HepG2 (cell line): ENCODE results near the gene KCNJ6. TPM values are rescaled to one million over a fixed set of nuclear protein-coding genes. Genes with fewer than 3 reads are reported as not detected.

Source experiments
- ATAC-seq: fragments of 200-7000 bp; cut with Tn5 transposase; 3 replicates; pipeline ENCODE4 v1.9.1; 2020; ENCODE audit warnings: mild to moderate bottlenecking, moderate library complexity
- BruUV-seq: library from RNA; stranded (reverse); fragments of 400-500 nt; replicated peaks from 2 replicates; lab custom pipeline; 2021; lab: Mats Ljungman, UMichigan
- CTCF ChIA-PET: fragments of 300-600 bp; formaldehyde crosslinking; extraction: SDS; loops from one replicate; lab custom pipeline; 2021; ENCODE audit warnings: low total read pairs, inconsistent platforms, low intra/inter-chr PET ratio; lab: Yijun Ruan, JAX
- POLR2A ChIA-PET: fragments of 350-600 bp; sonication (Branson Sonifier 250); formaldehyde crosslinking; loops from one replicate; lab custom pipeline; 2020; ENCODE audit warnings: antibody characterized with exemption, inconsistent platforms; lab: Yijun Ruan, JAX
- DNase-seq: peaks from one replicate; pipeline ENCODE4 v3.0.0-alpha.2; 2015; ENCODE audit warnings: low spot score
- FAIRE-seq: peaks from 3 replicates; lab custom pipeline; 2011; peaks lifted over from hg19 to GRCh38; lab: Jason Lieb, UNC
- H2AFZ ChIP-seq: one replicate; pipeline ENCODE4 v1.6.1; 2011; ENCODE audit warnings: low read length, inconsistent platforms
- H3K27ac ChIP-seq: fragments of 300-600 bp; 3 replicates; pipeline ENCODE4 v1.8.0; 2011; ENCODE audit warnings: mixed run types, mild to moderate bottlenecking, mixed read lengths, low read length, inconsistent platforms; ENCODE audit not compliant: insufficient read depth; ENCODE audit errors: extremely low read length
- H3K27me3 ChIP-seq, 2 experiments: fragments of 200-600 bp in 1 of 2; 2 replicates in 1 of 2; 3 replicates in 1 of 2; pipeline versions ENCODE4 v1.6.0 to v1.8.0; 2011; ENCODE audit warnings: low read length in 2 of 2, mild to moderate bottlenecking in 2 of 2, moderate library complexity in 2 of 2, inconsistent platforms in 1 of 2; ENCODE audit not compliant: insufficient read depth in 2 of 2, control insufficient read depth in 1 of 2
- H3K36me3 ChIP-seq, 2 experiments: fragments of 200-600 bp in 1 of 2; replicated peaks in 1 of 2; 2 replicates in 1 of 2; 3 replicates in 1 of 2; pipeline versions ENCODE4 v1.5.1 to v1.8.0; 2011; ENCODE audit warnings: low read length in 2 of 2, inconsistent platforms in 1 of 2; ENCODE audit not compliant: insufficient read depth in 2 of 2, control insufficient read depth in 1 of 2
- H3K4me1 ChIP-seq: 2 replicates; pipeline ENCODE4 v1.5.1; 2012; ENCODE audit warnings: low read length, inconsistent platforms; ENCODE audit not compliant: insufficient read depth
- H3K4me2 ChIP-seq: 2 replicates; pipeline ENCODE4 v1.6.0; 2011; ENCODE audit warnings: low read depth, low read length, inconsistent platforms
- H3K4me3 ChIP-seq, 3 experiments: fragments of 200-600 bp in 1 of 3; sonication (generic), shearing (Covaris generic) in 1 of 3; replicated peaks in 1 of 3; 2 replicates each; pipeline ENCODE4 v1.5.1; 2011 to 2016; ENCODE audit warnings: low read length in 3 of 3, inconsistent platforms in 2 of 3, low read depth in 2 of 3, mild to moderate bottlenecking in 2 of 3, control low read depth in 1 of 3, mixed read lengths in 1 of 3; ENCODE audit not compliant: insufficient read depth in 1 of 3
- H3K79me2 ChIP-seq: one replicate; pipeline ENCODE4 v1.6.1; 2011; ENCODE audit warnings: low read length, inconsistent platforms; ENCODE audit not compliant: insufficient read depth
- H3K9ac ChIP-seq: 2 replicates; pipeline ENCODE4 v1.6.0; 2011; ENCODE audit warnings: mild to moderate bottlenecking, low read depth, low read length, inconsistent platforms; ENCODE audit not compliant: insufficient read depth
- H3K9me3 ChIP-seq: 2 replicates; pipeline ENCODE4 v1.5.1; 2012; ENCODE audit warnings: mild to moderate bottlenecking, low read length
- H4K20me1 ChIP-seq: 2 replicates; pipeline ENCODE4 v1.6.0; 2011; ENCODE audit warnings: inconsistent platforms, mild to moderate bottlenecking, low read length, moderate library complexity; ENCODE audit not compliant: insufficient read depth
- LCORL ChIP-seq, 2 experiments: fragments of 450-650 bp in 1 of 2; sonication (generic) in 1 of 2; formaldehyde crosslinking in 1 of 2; IDR thresholded peaks; 2 replicates each; pipeline versions ENCODE4 v1.5.0 to v1.6.1; 2017 to 2020; ENCODE audit warnings: antibody characterized with exemption in 1 of 2, missing genetic modification reagents in 1 of 2
- PHB2 ChIP-seq: fragments of 450-650 bp; IDR thresholded peaks from 2 replicates; pipeline ENCODE4 v1.6.1; 2018; ENCODE audit not compliant: partially characterized antibody
- WGBS: methylation state at CpG from one replicate; pipeline ENCODE4 v1.1.6; 2017; ENCODE audit warnings: low lambda C conversion rate; 5-methylcytosine and 5-hydroxymethylcytosine counted together
- in situ Hi-C: cut with HindIII; loops from 2 replicates; pipeline ENCODE4 v1.10.0; 2017; ENCODE audit warnings: low pct_unique_long_range_greater_than_20kb; ENCODE audit not compliant: extremely low pct_ligation_motif_present
- intact Hi-C: fragments of 100-400 bp; cut with micrococcal nuclease; formaldehyde crosslinking; loops from one replicate; pipeline ENCODE4 v1.10.0; 2022; ENCODE audit not compliant: unreplicated experiment
- polyA plus RNA-seq, 8 experiments: library from polyadenylated mRNA; depleted of rRNA in 3 of 8; stranded (reverse) in 7 of 8; unstranded in 1 of 8; fragments of >200 nt; fragmentation: Illumina TruSeq in 4 of 8; extraction: Trizol in 4 of 8; gene quantifications; 2 replicates each; pipeline versions ENCODE4 v1.2.1 to v1.2.3, GENCODE V29; 2011 to 2016; ENCODE audit warnings: low read depth in 4 of 8, missing spikeins in 1 of 8, mixed read lengths in 1 of 8; ENCODE audit not compliant: insufficient read depth in 1 of 8
- total RNA-seq, 5 experiments: library from RNA; depleted of rRNA; stranded (reverse); fragments of >200 nt; fragmentation: Illumina TruSeq; extraction: Trizol; gene quantifications; 2 replicates each; pipeline ENCODE4 v1.2.3, GENCODE V29; 2016; ENCODE audit warnings: low read depth in 1 of 5
- TF ChIP-seq, protein P1 (sequence below): sonication (generic); formaldehyde crosslinking; IDR thresholded peaks from 2 replicates; pipeline ENCODE4 v1.4.0; 2020; ENCODE audit warnings: missing genetic modification reagents

The KCNJ6 gene
- total and polyA plus RNA-seq, 2 of the 13 experiments (the other 11 are each of a cell fraction or from before 2014, with no cell fraction given) = not detected

DNA sequence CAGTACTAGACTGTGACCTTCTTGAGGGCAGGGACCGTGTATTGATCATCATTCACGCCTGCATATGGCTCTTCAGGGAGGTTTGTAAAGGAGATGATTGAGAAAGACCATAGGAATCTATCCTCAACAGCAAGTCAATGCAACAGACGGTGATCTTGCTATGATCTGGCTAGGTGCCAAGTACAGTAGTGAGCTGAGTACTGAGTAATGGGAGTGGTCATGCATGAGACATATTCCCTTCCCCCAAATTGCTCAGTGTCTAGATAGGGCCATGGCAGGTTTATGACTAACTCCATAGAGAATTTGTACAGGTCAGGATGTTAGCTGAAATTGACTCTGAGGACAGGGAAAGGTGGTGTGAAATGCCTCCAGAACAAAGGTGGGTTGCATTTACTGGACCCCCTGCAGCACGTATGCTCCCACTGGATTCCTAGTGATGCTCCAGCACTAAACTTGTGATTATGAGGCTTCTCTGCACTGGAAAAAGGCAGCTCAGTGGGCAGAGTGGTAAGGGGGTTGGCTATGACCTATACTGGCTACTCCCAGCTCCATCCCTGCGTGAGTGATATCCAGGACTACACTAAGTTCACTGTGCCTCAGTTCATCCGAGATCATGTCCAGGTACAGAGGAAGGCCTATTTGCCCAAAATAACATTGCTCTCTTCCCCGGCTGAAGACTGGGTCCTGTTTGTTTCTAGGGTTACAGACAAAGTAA lies 37.2 kb downstream of the KCNJ6 start:
- ChIA-PET POLR2A (no interaction called here), CTCF (no interaction called here)
- WGBS = under 1% methylated on average over 7 of the region's 7 CpGs
- Histone ChIP-seq H3K27me3 (no peaks in the 10 kb centered on the region; a peak in 1 of 5 replicates), H3K79me2 (no peaks in the 10 kb centered on the region), H3K9ac (no peak overlapping the region), H4K20me1 (no peaks in the 10 kb centered on the region), H3K27ac (no peak overlapping the region), H2AFZ (no peak overlapping the region), H3K4me3 (no peak overlapping the region), H3K9me3 (no peaks in the 10 kb centered on the region), H3K4me1 (no peaks in the 10 kb centered on the region), H3K36me3 (no peaks in the 10 kb centered on the region), H3K4me2 (no peak overlapping the region)
- ATAC-seq (no peak), FAIRE-seq (no peak), DNase-seq (no peak)
- 0 out of 2 replicates have a peak, but pooled peaks have one; percentile 79 for TF ChIP-seq LCORL (IDR thresholded peaks at IDR 0.05)
- no peak for TF ChIP-seq LCORL (CRISPR knock-in tag; IDR thresholded peaks at IDR 0.05)
- no peak for TF ChIP-seq PHB2
- TF ChIP-seq, protein P1, sequence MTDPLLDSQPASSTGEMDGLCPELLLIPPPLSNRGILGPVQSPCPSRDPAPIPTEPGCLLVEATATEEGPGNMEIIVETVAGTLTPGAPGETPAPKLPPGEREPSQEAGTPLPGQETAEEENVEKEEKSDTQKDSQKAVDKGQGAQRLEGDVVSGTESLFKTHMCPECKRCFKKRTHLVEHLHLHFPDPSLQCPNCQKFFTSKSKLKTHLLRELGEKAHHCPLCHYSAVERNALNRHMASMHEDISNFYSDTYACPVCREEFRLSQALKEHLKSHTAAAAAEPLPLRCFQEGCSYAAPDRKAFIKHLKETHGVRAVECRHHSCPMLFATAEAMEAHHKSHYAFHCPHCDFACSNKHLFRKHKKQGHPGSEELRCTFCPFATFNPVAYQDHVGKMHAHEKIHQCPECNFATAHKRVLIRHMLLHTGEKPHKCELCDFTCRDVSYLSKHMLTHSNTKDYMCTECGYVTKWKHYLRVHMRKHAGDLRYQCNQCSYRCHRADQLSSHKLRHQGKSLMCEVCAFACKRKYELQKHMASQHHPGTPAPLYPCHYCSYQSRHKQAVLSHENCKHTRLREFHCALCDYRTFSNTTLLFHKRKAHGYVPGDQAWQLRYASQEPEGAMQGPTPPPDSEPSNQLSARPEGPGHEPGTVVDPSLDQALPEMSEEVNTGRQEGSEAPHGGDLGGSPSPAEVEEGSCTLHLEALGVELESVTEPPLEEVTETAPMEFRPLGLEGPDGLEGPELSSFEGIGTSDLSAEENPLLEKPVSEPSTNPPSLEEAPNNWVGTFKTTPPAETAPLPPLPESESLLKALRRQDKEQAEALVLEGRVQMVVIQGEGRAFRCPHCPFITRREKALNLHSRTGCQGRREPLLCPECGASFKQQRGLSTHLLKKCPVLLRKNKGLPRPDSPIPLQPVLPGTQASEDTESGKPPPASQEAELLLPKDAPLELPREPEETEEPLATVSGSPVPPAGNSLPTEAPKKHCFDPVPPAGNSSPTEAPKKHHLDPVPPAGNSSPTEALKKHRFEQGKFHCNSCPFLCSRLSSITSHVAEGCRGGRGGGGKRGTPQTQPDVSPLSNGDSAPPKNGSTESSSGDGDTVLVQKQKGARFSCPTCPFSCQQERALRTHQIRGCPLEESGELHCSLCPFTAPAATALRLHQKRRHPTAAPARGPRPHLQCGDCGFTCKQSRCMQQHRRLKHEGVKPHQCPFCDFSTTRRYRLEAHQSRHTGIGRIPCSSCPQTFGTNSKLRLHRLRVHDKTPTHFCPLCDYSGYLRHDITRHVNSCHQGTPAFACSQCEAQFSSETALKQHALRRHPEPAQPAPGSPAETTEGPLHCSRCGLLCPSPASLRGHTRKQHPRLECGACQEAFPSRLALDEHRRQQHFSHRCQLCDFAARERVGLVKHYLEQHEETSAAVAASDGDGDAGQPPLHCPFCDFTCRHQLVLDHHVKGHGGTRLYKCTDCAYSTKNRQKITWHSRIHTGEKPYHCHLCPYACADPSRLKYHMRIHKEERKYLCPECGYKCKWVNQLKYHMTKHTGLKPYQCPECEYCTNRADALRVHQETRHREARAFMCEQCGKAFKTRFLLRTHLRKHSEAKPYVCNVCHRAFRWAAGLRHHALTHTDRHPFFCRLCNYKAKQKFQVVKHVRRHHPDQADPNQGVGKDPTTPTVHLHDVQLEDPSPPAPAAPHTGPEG (CRISPR knock-in tag) = no peak
- BruUV-seq = no TSS peak
- intact Hi-C loops (no loop called here), in situ Hi-C loops (no loop called here)
